GM18951 (cell line): ENCODE measurements around the gene ZW10.
"Not testable (repeated sequence)": the region's sequence is repeated elsewhere in the genome, so short reads cannot be mapped to it uniquely, and the experiment has no call there.

ENCODE experiments used
- POLR2A ChIP-seq: IDR thresholded peaks from 4 replicates; pipeline ENCODE4 v1.6.1; 2011; ENCODE audit warnings: mild to moderate bottlenecking; ENCODE audit not compliant: insufficient read length, insufficient read depth; ENCODE audit errors: extremely low read depth
- in situ Hi-C: fragments of 300-500 bp; cut with MboI; formaldehyde crosslinking; loops from one replicate; pipeline ENCODE4 v1.12.0; 2022; ENCODE audit warnings: low sequenced_read_pairs, mixed read lengths, inconsistent platforms; ENCODE audit not compliant: unreplicated experiment

Gene ZW10

GRCh38 chr11:113782134-113782533, 8.6 kb upstream of the ZW10 start:
- TF ChIP-seq POLR2A: no peak
- in situ Hi-C loops: no loop called here

GRCh38 chr11:113781682-113782081, 8.2 kb upstream of the ZW10 start:
- TF ChIP-seq POLR2A: no peak
- in situ Hi-C loops: no loop called here

GRCh38 chr11:113779496-113779895, 6.0 kb upstream of the ZW10 start, which contains the start of gene CLDN25:
Gene CLDN25, plus strand, starts transcription at chr11:113779796. Its CDS starts 0 bp downstream, at chr11:113779796.
- TF ChIP-seq POLR2A: no peak
- in situ Hi-C loops: no loop called here

- no peak for TF ChIP-seq POLR2A
- in situ Hi-C loops: no loop called here
Observed at GRCh38 chr11:113778111-113778910, 4.8 kb upstream of the ZW10 start.

GRCh38 chr11:113774174-113774503, 647 bp upstream of the ZW10 start:
- in situ Hi-C loops: no loop called here
- no peak for TF ChIP-seq POLR2A

GRCh38 chr11:113773092-113773415, 438 bp downstream of the ZW10 start:
- no peak for TF ChIP-seq POLR2A
- in situ Hi-C loops: no loop called here

GRCh38 chr11:113771964-113772363, 1.5 kb downstream of the ZW10 start:
- in situ Hi-C loops: no loop called here
- TF ChIP-seq POLR2A: no peak

- no peak for TF ChIP-seq POLR2A
- in situ Hi-C loops: no loop called here
Observed at GRCh38 chr11:113764527-113765219, 8.8 kb downstream of the ZW10 start.

GRCh38 chr11:113763040-113763439, 10.5 kb downstream of the ZW10 start:
- in situ Hi-C loops: not testable (repeated sequence)

GRCh38 chr11:113760241-113760640, 13.3 kb downstream of the ZW10 start:
- no peak for TF ChIP-seq POLR2A
- in situ Hi-C loops: no loop called here

- in situ Hi-C loops: no loop called here
- no peak for TF ChIP-seq POLR2A
Observed at GRCh38 chr11:113752932-113753331, 20.6 kb downstream of the ZW10 start.

GRCh38 chr11:113736323-113736722, 37.2 kb downstream of the ZW10 start:
- in situ Hi-C loops: loop anchor here (25.0 kb wide), 1 partner anchor 424 kb away; the partner anchor contains the start of gene TTC12
- no peak for TF ChIP-seq POLR2A

- no peak for TF ChIP-seq POLR2A
- in situ Hi-C loops: loop anchor here (25.0 kb wide), 1 partner anchor 420 kb away; the partner anchor contains the start of gene TTC12
Observed at GRCh38 chr11:113732092-113732491, 41.4 kb downstream of the ZW10 start.
